ENCODE results near the gene SLC8A1.

GRCh38 chr2:40430776-40431599 is 20.9 kb downstream of the SLC8A1 start:
- TF ChIP-seq POLR2A (IDR thresholded peaks at IDR 0.05) (no peak), CTCF (IDR thresholded peaks at IDR 0.05) (no peak)

Measured in Peyer's patch (tissue), 4 donors.